Measurements from ENCODE around the gene ERRFI1.

ERRFI1 gene

GRCh38 chr1:8046391-8046790 is 20.3 kb upstream of the ERRFI1 start:
- DNase-seq (ENCODE audit: low read depth in 2 of 2): no peak

DNA sequence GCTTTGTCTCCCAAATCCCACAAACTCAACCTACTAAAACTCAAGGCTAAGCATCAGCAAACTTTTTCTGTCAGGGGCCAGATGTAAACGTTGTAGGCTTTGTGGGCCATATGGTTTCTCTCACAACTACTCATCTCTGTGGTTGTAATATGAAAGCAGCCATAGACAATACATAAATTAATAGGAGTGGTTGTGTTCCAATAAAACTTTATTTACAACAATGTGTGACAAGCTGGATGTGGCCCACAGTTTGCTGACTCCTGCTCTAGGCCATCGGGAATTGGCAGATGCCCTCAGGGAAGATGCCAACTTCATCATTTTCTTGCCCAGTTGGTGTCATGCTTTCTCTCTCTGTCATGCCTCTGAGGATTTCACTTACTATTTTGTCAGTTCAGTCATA is 17.5 kb upstream of the ERRFI1 start:
- no peak for DNase-seq (ENCODE audit: low read depth in 2 of 2)

- no peak for DNase-seq (ENCODE audit: low read depth in 2 of 2)
Observed at GRCh38 chr1:8042134-8042533, 16.0 kb upstream of the ERRFI1 start.

DNA sequence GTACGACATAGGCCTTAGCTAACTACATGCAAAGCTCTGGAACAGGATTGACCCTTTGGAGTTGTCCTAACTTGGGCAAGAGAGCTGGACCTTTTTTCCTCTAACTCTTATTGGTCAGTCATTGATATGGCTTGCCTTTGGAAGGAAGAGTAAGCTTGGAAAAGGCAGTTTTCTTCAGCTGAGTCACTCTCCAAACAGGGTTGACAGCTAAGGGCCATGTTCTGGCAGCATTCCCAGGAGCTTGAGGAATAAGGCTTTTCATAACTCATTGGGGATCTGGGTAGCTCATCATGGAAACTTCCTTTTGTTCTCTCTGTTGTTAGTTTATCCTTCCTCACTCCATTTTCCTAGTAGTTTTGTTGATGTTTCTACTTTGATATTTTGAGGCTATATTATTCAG is 14.5 kb upstream of the ERRFI1 start:
- no peak for DNase-seq (ENCODE audit: low read depth in 2 of 2)

DNA sequence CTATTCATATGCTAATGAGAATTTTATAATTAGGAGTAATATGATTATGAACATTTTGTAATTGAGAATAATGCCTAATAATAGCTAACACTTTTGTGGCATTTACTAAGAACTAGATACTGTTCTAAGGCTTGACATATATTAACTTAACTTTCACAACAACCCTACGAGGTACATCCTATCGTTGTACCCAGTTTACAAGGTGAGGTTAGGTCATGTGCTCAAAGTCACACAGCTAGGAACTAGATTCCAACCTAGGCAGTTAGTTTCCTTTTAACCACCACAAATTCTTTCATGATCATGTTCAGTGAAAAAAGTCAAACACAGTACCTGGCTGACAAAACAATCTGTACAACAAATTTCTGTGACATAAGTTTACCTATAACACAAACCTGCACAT is 13.0 kb upstream of the ERRFI1 start:
- DNase-seq (ENCODE audit: low read depth in 2 of 2): no peak

DNA sequence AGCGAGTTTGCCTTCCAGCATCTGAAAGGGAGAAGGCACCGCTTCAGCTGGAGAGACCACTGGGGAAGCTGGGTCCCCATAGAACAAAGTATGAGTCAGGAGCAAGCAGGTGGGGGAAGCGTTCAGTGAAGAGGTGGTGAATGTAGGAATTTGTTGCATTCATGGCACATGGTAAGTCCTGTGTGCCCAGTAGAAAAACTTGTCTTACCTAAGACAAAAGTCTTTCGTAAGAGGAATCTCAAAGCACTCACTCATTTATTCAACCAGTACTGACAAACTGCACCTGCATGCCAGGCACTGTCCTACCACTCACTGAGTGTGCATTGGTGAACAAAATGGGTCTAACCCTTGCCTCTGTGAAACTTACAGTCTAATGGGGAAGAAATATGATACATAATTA is 9.2 kb upstream of the ERRFI1 start:
- no peak for DNase-seq (ENCODE audit: low read depth in 2 of 2)

- no peak for DNase-seq (ENCODE audit: low read depth in 2 of 2)
Observed at GRCh38 chr1:8033322-8033721, 7.2 kb upstream of the ERRFI1 start.

DNA sequence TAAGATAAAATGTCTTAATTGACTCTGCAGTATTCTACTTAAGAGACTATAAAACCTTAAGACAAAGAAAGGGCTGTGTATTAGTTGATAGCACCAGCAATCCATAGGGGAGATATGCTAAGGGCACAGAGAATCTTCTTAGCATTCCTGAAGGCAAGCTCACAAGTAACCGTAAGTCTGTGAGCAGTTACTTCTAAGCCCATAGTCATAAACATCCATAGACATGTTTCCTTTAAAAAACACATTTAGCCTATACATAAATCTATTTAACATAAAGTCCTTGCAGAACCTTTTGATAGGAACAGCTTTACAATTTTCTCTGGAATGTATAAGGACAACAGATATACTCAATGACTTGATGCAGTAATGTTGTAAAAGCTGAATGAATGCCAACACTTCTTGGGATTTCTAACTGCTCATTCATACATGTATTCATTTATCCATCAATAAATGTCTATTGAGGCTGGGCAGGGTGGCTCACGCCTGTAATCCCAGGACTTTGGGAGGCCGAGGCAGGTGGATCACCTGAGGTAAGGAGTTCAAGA is 6.3 kb upstream of the ERRFI1 start:
- DNase-seq (ENCODE audit: low read depth in 2 of 2): no peak

GRCh38 chr1:8031176-8031785 is 5.2 kb upstream of the ERRFI1 start:
- DNase-seq (ENCODE audit: low read depth in 2 of 2): no peak

DNA sequence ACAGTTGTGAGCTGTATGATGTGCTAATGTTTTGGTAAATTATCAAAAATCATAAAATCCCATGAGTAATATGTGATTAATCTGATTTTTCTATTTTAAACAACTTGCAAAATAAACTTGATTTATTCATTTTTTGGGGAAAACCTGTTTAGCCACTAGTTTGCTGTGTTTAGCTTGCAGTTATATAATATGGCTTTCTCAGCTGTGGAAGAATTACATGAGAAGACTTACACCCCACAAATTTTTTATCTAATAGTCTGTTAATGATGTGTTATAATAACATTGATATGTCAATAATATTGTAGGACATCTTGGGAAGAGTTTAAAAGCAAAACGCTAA is 2.4 kb upstream of the ERRFI1 start:
- no peak for DNase-seq (ENCODE audit: low read depth in 2 of 2)

GRCh38 chr1:8027748-8028570 is 1.9 kb upstream of the ERRFI1 start:
- DNase-seq (ENCODE audit: low read depth in 2 of 2): no peak

- DNase-seq (ENCODE audit: low read depth in 2 of 2): no peak
Observed at GRCh38 chr1:8026976-8027747, 1.1 kb upstream of the ERRFI1 start.

GRCh38 chr1:8025671-8026144 is 401 bp downstream of the ERRFI1 start:
- DNase-seq (ENCODE audit: low read depth in 2 of 2): no peak

GRCh38 chr1:8025061-8025670 is 943 bp downstream of the ERRFI1 start:
- DNase-seq (ENCODE audit: low read depth in 2 of 2): no peak

DNA sequence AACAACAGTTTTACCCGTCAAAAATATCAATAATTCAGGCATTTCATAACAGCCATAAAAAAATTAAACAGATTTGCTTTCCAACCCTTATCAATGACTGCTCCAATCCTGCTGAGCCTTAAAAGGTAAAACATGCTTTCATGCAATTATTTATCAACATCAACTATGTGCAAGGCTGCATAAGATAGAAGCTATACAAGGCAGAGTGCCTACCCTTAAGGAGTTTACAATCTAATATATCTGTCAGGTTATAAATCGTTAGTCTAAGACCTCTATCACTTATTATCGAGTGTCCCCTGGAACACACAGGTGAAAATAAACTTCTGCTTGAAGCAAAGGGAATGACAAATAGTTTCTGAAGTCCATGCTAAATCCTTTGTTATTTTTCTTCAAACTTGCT is 1.8 kb downstream of the ERRFI1 start:
- DNase-seq (ENCODE audit: low read depth in 2 of 2): no peak

GRCh38 chr1:8023995-8024313 is 2.2 kb downstream of the ERRFI1 start:
- DNase-seq (ENCODE audit: low read depth in 2 of 2): no peak

- DNase-seq (ENCODE audit: low read depth in 2 of 2): no peak
Observed at GRCh38 chr1:8023287-8023994, 2.7 kb downstream of the ERRFI1 start.

- no peak for DNase-seq (ENCODE audit: low read depth in 2 of 2)
Observed at GRCh38 chr1:8022395-8023286, 3.5 kb downstream of the ERRFI1 start.

- no peak for DNase-seq (ENCODE audit: low read depth in 2 of 2)
Observed at GRCh38 chr1:8021676-8022266, 4.3 kb downstream of the ERRFI1 start.

DNA sequence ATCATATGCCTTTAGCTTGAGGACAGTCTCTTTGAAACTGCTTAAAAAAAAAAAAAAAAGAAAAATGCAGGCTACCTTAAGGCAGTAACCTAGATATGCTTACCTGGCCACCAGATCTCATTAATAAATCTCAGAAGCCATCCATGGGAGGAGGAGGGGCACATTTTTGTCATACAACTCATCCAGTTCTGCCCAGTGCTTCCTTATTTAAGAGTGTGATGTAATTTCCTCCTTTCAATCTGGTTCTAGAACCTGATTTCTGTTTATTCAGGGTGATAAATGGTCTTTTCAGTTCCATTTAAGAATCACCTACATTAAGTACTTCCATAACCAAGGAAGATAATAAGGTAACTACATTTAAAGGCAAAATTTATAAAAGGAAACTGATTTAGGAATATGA is 6.1 kb downstream of the ERRFI1 start:
- no peak for DNase-seq (ENCODE audit: low read depth in 2 of 2)
